ENCODE measurements around the gene TAF4B.
A peak's percentile ranks its signal among the peaks of the same experiment; 100 is the strongest.

The TAF4B gene

DNA sequence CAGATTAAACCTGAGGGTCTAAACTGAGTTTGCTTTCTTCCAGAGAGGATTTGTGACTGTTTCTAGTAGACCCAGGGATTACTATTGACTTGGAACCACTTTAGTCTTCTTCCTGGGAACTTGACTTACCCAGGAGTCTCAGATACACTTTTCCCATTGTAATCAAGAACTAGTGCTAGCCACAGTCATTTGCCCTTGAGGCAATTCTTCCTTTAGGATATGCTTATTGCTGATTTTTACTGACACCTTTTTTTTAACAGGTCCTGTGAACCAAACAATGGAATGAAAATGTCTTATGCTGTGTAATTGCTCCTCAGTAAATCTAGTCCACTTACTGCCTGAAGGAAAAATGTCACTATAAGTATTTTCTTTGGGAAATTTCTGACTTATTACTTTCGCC is 78.3 kb downstream of the TAF4B start:
- DNase-seq (ENCODE audit: low spot score) = no peak

DNA sequence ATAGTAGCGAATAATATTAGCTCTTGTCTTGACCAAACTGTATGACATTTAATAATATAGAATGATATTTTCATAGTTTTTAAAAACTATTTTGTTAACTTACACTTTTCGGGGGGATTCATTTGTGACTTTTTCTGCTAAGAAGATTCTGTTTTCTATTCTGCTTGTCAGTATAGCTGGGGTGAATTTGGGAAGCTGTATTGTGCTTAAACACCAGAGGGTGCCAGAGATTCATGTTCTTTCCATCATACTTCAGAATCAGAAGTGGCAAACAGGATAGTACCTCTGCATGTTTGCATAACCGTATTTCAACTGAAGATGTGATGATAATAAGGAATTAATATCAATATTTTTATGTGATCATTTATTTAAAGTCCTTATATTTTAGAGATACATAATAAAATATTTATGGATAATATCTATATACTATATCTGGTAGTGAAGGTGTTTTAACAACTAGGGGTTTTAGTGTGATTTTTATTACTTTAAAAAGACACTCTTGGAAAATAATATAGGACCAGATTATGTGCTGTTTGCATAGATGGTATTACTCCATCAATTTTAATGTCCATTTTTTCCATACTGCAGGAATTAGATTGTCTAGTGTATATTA is 81.0 kb downstream of the TAF4B start:
- peak; percentile 66 for DNase-seq (ENCODE audit: low spot score)

DNA sequence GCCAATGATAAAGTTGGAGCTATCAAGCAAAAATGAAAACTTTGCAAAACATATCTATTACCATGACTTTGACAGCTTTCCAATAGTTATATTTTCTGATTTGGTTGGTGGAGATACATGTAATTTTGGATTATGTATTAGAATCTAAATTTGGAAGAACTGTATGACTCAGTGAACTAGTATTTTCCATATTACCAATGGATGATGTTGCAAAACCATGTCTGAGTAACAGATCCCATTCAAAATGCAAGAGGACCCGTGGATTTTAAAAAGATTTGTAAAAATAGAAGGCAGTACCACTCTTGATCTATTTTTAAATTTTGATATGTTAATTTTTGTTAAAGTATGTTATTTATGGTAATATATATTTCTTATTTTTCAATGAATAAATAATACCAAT is 83.0 kb downstream of the TAF4B start:
- no peak for DNase-seq (ENCODE audit: low spot score)

DNA sequence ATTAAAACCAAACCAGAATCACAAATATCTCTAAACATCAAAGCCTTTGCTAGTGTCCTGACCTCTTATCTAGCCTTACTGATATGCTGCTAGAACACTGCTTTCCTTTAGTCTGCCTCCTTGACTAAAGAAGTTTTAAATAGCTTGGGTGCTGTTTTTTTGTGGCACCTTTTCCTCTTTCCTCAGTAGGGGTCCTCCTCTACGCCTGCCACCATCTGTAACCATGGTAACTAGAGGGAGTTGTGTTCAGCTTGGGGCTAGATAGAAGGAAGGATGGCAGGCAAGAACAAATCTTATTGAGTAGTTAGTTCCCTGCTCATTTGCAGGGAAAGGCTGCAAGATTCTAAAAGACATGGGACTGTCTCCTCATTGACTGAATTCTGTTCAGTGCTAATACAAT is 86.0 kb downstream of the TAF4B start:
- no peak for DNase-seq (ENCODE audit: low spot score)

DNA sequence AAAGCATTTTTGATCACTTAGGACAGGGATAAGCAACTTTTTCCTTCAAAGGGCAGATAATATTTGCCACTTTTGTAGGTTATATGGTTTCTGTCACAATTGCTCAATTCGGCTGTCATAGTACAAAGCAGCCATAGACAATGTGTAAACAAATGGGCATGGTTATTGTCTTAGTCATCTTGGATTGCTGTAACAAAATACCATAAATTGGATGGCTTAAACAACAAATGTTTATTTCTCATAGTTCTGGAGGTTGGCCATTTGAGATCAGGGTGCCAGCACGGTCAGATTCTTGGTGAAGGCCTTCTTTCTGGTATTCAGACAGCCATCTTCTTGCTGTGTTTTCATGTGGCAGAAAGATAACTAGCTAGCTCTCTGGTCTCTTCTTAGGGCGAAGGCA is 91.2 kb downstream of the TAF4B start:
- no peak for DNase-seq (ENCODE audit: low spot score)

DNA sequence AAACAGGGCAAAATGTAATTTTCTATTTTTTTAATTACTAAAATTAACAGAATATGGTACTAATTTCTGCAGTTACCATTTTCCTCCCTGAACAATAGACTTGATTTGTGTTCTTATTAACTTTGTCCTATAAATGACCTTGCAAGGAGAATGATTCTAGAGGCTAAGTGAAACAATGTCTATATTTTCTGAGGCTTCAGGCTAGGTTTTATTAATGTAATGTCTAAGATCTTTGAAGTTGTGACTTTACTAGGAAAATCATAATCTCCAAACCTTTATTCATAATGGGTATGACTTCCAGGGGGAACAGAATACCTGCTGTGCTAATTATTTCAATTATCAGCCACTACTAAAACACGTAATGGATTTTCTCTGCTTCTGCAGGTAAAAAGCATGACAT is 94.4 kb downstream of the TAF4B start:
- DNase-seq (ENCODE audit: low spot score) = no peak

DNA sequence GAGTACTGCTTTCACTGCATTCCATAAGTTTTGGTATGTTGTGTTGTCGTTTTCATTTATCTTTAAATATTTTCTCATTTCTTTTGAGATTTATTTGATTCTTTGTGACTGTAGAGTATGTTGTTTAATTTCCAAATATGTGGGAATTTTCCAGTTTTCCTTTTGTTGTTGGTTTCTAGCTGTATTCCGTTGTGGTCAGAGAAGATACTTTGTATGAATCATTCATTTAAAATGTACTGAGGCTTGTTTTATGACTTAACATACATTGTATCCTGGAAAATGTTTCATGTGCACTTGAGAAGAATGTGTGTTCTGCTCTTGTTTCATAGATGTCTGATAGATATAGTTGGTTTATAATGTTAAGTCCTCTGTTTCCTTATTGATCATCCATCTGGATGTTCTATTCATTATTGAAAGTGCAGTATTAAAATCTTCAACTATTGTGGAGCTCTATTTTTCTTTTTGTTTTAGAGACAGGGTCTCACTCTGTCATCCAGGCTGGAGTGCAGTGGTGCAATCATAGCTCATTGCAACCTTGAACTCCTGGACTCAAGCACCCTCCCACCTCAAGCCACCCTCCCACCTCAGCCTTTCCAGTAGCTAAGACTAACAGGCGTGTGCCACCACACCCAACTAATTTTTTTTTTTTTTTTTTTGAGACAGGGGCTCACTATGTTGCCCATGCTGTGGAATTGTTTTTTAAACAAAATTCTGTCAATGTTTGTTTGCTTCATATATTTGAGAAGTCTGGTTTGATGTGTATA is 96.8 kb downstream of the TAF4B start:
- DNase-seq (ENCODE audit: low spot score) = no peak

DNA sequence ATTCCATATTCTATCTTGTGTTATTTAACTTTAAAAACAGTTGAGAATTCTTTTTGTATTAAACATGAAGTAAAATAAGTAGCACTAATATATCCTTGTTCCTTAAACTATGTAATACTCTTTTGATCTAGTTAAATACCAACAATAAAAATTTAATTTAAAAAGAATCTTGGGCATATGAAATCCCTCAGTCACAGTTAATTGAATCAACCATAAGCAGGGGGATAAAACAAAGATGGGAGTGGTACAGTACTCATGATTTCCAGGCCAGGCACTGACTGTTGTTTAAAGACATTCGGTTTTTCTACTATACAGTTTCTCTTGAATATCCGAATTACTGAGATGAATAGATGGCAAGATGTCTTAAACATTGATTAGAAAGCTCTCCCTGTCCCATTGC is 99.5 kb downstream of the TAF4B start:
- no peak for DNase-seq (ENCODE audit: low spot score)

DNA sequence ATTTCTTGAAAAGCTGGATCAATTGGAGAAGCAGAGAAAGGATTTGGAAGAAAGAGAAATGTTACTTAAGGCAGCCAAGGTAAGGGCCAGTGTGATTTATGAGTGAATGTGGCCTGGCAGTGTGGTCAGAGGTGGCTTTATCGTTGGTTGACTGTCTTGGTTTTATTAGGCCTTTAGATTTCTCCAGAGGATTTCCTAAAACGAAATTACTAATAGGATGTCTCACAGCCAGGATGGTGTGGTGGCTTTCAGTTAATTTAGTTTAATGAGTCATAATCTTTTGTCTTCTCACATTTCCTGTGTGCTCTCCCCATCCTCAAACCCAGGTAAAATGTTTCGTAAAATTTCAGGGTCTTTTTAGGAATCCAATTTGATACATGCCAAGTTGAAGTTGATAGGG is 100.8 kb downstream of the TAF4B start:
- no peak for DNase-seq (ENCODE audit: low spot score)

DNA sequence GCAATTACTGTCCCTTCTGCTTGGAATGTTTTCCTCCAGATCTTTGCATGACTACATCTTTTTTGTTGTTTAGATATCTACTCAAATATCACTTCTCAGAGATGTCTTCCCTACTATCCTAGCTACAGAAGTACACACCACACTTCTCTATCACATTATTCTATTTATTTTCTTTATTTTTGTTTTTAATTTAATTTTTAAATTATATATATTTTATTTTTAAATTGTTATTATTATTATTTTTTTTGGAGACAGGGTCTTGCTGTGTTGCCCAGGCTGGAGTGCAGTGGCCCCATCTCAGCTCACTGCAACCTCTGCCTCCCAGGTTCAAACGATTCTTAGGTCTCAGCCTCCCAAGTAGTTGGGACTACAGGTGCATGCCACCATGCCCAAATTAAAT is 106.7 kb downstream of the TAF4B start:
- DNase-seq (ENCODE audit: low spot score) = no peak

DNA sequence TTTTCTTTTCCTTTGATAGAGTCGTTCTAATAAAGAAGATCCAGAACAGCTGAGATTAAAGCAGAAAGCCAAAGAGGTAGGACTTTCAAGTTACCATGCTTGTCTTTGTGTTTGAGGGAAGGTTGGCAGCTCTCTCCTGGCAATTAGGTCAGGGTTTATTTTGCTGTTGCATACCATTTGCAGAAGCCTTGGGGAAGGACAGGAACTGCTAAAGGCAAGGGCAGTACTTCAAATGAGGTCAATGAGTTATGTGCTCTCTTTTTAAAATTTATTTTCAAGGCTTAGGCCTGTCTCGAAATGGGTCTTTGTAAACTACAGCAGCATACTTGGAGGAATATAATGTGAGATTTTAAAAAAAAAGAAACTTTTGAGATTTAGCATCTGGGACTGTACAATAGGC is 108.9 kb downstream of the TAF4B start:
- DNase-seq (ENCODE audit: low spot score) = no peak

DNA sequence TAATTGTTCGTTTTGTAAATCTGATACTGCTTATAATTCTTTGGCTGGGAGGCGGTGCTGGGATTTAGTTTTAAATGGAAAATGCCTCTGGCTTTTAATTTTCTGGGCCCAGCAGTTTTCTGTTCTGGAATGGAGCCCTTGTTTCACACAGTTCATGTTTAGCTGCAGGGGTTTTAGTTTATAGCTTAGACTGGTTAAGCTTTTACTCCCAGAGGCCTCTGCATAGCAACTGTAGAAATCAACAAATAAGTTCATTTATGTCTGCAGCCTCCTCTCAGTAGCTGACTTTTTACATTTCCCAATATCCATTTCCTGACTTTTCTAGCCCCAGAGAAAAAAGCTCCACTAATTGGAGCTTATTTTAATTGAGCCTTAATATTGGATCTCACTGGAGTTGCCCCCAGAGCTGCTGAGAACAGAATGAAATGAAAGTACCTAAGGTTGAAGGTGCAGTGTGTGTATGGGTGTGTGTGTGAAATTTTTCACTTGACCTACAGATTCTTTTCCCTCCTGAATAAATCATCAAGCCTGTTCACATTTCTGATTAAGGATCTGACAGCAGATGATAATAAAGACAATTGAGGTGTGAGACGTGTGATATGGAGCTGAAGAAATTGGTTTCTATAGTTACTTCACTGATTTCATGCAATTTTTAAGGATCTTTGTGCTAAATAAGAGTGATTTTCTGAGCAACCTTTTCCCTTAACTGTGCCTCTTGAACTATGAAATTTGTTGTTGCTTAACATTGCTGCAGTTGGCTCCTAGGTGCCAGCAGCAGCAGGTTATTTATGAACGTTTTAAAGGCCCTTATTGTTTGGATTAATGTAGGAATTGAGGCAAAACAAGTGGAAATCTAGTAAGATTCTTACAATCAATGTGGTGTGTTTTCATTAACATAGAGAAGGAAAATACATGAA is 109.6 kb downstream of the TAF4B start:
- DNase-seq (ENCODE audit: low spot score) = no peak

DNA sequence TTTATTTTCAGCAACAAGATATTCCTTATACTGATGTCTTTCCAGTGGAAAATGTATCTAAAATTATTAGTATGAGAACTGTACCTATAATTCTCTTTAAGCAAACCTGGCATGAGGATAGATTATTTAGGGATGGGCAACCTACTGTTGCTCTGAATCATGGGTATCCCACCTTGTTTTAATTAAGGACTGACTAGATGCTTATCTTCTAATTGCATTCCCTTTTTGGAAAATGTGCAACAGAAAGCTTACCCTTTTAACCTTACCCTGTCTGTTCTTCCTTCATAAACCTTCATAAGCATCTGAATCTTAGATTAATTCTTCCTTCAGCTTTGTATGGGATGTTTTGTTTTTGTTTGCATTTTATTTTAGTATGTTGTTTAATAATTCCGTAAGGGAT is 110.3 kb downstream of the TAF4B start:
- no peak for DNase-seq (ENCODE audit: low spot score)

DNA sequence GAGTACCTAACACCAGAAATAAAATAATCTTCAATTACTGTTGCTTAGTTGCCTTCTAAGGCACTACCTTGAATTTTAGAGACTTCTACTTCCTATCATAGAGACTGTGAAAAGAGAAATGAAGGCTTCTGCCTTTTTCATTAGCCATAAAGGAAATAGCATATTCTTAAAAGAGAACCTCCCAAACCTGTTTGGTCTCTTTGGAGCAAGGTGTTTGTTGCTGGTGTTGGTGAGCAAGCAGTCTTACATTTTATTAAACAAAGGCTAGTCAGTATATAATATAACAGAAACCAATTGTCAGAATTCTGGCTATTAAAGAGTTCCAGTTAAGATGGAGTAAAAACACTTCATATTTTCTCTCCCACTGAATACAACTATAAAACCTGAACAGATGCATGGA is 116.4 kb downstream of the TAF4B start:
- no peak for DNase-seq (ENCODE audit: low spot score)

DNA sequence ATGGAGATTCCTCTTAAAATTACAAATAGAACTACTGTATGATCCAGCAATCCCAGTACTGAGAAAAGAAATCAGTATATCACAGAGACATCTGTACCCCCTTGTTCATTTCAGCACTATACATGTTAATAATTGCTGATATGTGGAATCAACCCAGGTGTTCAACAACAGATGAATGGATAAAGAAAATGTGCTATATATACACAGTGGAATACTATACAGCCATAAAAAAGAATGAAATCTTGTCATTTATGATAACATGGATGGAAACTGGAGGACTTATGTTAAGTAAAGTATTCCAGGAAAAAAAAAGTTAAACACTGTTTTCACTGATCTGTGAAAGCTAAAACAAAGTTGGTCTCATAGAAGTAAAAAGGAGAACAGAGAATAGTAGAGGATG is 124.7 kb downstream of the TAF4B start:
- no peak for DNase-seq (ENCODE audit: low spot score)

DNA sequence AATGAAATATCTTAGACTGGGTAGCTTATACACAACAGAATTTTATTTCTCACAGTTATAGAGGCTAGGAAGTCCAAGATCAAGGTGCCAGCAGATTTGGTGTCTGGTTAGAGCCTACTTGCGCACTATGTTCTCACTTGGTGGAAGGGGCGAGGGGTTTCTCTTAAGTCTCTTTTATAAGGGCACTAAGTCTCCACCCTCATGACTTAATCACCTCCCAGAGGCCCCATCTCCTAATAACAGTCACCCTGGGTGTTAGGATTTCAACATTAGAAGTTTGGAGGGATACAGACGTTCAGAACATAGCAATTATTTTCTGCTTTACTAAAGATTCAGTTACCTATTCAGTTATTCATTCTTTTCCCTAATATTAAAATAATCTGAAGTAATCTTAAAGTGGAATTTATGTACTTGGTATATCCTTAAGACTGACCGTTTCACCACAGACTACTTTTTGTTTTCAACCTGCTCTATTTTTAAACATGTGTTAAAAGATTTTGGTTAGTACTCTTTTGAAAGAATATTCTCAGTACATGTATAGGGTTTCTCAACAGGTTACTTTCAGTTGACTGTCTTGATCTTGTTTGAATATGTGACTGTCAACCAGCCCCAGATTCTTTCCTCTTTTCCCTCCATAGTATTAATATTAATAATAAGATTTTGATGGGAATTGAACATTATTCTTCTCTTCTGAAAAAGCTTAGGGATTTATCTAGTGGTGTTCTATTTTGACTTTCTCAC is 130.0 kb downstream of the TAF4B start:
- no peak for DNase-seq (ENCODE audit: low spot score)

DNA sequence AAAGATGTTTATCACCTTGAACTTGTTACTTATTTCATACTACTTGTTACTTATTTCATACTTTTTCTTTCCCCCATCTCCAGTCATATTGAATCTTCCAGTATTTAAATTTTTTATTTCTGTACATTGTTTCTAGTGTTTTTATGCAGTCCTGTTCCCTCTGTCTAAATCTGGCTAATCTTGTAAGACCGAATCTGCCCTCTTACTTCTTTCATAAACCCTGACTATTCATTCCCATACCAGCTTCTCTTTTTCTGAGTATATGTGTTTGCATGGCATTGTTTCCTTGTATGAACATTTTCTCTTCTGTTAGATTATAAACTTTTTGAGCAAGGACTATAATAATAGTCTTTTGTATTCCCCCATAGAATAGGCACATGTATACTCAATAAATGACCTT is 131.7 kb downstream of the TAF4B start:
- DNase-seq (ENCODE audit: low spot score) = no peak

DNA sequence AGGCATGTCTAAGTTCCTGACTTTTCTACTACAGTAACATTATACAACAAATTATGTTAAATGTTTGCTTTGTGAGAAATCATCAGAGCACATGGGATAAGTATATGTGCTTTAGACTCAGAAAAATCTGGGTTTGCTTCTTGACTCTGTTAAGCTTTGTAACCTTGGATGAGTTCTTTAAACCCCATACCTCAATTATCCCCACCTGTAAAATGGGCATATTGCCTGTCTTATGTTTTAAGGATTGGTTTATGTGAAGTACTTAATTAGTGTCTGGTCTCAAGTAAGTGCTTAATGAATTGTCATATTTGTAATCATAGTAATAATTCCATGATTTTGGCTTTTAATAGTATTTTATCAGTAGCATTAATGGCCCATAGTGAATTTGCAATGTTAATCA is 135.8 kb downstream of the TAF4B start:
- DNase-seq (ENCODE audit: low spot score) = no peak

DNA sequence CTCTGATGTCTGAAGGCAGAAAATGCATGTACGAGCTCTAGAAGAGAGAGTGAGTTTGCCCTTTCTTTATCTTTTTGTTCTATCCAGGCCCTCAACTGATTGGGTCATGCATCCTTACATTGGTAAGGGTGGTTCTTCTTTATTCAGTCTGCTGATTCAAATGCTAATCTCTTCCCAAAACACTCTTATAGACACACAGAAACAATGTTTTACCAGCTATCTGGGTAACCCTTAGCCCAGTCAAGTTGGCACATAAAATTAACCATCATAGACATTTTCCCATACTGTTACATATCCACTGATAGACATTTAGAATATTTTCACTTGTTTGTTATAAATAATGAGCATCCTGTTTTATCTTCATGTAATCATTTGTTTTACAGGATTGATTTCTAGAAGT is 141.2 kb downstream of the TAF4B start:
- DNase-seq (ENCODE audit: low spot score) = no peak

DNA sequence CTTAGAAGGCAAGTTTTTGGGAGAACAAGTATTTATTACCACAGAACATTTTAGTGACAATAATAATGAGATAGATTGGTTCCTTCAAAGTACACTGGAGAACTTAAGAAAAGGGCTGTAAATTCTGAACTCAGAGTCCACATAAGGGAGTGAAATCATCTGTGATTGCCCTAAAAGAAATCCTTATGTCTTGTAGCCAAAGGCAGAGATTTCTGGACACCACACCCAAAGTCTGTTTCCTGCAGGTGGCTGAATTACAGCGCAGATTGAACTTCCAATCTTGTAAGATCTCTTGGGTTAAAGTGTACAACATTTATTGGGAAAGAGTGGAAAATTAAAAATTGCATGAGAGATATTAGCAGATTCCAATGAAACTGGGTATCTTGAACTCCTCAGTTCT is 143.8 kb downstream of the TAF4B start:
- DNase-seq (ENCODE audit: low spot score) = no peak

DNA sequence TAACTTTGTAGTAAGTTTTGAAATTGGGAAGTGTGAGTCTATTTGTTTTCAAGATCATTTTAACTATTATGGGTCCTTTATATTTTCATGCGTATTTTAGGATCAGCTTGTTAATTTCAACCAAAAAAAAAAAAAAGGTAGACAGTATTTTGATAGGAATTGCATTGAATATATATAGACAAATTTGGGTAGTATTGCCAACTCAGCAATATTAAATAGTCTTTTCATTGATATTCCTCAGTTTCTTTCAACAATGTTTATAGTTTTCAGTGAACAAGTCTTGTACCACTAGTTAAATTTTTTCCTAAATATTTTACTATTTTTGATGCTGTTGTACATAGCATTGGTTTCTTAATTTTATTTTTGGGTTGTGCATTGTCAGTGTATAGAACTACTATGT is 149.9 kb downstream of the TAF4B start:
- DNase-seq (ENCODE audit: low spot score) = no peak

DNA sequence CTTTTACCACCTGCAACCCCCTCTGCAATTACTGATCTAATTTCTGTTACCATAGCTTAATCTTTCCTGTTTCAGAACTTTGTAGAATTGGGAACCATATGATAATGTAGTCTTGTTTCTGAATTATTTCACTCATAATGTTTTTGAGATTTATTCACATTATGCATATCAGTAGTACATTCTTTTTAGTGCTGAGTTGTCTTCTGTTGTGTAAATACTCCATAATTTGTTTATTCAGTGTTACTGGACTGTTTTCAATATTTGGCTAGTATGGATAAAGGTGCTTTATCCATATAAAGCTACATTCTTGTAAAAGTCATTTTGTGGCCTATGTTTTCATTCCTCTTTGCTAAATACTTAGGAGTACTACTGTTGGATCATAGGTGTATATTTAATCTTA is 152.5 kb downstream of the TAF4B start:
- no peak for DNase-seq (ENCODE audit: low spot score)
